ENCODE measurements around the gene SH2D1B.
"Not testable (repeated sequence)": the region's sequence is repeated elsewhere in the genome, so short reads cannot be mapped to it uniquely, and the experiment has no call there.

The SH2D1B gene

DNA sequence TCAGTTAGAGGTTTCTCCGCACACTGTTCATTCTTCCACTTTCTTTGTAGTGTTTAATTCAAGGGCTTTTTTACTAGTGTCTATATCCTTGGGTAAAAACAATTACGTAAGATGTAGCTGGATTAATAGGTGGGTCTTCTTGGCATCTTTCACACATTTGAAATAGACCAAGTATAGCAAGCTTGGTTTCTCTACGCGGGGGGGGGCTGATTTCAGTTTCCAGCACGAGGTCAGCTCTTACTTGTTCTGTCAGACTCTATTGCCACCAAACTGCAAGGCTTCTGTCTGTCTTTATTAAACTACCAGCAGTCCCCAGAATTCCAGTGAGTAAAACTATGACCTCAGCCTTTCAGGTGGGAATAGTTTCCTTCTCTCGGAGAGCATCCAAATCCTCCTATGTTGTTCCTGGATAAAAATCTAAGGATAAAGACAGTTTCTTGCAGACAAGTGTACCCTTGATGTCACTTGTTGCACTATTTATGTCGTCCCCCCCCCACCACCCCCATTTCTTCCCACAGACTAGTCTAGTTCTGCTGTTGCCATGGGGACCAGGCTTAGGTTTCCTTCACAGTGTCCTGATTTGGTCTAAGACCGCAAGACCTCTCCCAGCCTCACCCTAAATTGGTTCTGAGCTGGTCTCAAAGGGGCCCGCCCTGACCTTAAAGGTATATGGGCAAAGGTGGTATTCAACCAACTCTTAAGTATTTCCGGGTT, 52.3 kb downstream of the SH2D1B start:
- no peak for DNase-seq

DNA sequence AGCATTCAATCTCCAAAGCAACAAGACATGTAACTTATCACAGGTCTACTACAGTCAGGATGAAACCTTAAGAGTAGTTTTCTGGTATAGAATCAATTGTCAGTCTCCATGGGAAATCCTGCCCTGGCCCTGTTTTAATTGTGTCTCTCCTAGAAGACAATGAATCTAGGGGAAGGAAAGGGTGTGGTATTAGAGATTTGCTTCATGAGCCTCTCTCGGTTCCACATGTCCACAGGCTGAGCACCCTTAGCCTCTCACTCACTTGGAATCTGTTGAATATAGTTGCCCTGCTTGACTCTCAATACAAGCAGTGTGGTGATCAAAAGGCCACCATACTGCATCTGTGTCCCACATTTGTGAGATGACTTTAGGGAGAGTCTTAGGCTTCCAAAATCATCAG, 53.0 kb downstream of the SH2D1B start:
- no peak for DNase-seq

DNA sequence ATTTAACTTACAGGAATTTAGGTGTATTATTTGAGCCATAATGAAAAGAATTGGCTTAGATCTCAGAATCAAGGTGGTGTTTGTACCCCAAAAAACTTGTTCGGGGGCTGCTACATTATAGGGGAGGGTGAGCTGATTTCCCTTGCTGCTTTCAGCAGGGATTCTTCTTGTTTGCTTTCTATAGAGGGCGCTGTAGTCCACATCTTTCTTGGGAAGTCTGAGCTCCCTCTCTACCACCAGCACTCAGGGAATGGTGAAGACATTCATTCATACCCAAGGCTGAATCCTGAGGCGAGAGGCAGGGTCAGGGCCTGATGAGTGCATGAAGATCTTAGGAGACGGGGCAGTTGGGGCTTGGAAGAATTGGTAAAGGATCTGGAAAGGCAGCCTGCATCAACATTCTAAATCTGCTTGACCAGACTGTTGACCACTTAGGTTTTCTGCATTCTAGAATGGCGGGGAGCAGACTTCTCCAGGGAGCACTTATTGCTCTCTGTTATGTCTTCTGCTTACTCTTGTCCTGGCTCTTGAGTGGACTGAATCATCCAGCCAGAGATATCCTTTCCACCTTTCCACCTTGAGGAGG, 54.2 kb downstream of the SH2D1B start:
- peak; percentile 68 for DNase-seq

DNA sequence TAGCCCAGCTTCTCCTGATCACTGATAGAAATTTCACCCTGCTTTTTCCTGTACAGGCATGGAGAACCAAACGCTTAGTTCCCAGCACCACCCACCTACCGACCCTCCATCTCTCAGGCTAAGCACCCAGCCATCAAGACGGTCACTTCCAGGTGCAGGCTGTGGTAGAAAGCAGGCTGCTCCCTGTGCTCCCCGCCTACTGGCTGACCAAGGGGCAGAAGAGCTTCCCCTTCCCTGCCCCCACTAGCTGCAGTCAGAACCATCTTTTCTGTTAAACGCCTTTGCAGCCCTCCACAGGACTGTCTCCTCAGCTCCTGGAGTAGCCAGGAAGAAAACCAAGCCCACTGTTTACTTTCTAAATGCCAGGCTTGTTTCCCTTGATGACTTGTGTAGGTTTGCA, 58.2 kb downstream of the SH2D1B start:
- no peak for DNase-seq

DNA sequence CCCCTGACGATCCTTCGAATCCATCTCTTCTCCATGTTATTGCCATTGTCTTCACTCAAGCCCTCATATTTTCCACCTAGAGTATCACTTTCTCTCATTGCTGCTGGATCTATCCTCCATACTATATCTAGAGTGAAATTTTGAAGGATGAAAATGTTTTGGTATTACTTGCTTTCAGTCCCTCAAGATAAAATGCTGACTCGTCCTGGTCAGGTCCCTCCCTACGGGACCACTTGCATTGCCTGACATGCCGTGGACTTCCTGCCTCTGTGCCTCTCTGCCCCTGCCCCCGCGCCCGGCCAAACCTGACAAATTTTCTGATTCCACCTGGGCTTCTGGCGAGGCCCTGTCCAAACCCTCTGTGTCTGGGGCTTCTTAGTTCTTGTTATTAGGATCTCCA, 58.9 kb downstream of the SH2D1B start:
- DNase-seq, result no peak

DNA sequence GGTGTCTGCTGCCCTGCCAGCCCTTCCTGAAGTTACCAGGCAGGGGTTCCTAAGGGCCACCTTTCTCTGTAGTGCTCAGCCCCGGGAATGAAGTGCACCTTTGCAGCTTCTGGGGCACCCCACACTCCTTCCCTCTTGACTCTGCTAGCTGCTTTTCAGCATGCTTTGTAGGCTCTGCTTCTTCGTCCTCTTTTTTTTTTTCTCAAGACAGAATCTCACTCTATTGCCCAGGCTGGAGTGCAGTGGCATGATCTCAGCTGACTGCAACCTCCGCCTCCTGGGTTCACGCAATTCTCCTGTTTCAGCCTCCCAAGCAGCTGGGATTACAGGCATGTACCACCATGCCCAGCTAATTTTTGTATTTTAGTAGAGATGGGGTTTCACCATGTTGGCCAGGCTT, 60.1 kb downstream of the SH2D1B start:
- DNase-seq, result not testable (repeated sequence)

DNA sequence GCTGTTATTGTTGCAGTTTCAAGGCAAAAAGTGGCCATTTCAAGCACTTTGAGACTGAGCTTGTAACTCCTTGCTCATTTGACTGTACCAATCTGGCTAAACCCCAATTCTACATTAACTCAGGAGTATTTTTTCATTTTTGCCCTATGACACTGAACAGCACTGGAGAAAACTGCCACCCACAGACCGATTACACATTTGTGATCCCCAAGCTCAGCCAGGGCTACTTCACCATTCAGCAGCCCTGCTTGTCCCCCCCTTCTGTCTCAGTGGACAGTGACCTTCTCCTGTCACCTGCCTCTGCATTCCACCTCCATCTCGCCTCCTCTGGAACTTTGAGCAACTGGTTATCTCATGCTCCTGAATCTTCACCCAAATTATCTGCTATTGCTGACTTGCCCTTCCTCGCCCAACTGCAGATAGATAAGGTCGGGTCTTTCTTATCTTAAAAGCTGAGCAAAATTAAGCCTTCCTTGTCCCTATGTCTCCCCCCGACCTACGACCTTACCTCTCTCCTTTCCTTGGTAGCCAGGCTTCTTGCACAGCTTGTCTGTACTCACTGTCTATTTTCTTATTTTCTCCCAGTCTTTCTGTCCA, 60.6 kb downstream of the SH2D1B start:
- DNase-seq, result no peak

DNA sequence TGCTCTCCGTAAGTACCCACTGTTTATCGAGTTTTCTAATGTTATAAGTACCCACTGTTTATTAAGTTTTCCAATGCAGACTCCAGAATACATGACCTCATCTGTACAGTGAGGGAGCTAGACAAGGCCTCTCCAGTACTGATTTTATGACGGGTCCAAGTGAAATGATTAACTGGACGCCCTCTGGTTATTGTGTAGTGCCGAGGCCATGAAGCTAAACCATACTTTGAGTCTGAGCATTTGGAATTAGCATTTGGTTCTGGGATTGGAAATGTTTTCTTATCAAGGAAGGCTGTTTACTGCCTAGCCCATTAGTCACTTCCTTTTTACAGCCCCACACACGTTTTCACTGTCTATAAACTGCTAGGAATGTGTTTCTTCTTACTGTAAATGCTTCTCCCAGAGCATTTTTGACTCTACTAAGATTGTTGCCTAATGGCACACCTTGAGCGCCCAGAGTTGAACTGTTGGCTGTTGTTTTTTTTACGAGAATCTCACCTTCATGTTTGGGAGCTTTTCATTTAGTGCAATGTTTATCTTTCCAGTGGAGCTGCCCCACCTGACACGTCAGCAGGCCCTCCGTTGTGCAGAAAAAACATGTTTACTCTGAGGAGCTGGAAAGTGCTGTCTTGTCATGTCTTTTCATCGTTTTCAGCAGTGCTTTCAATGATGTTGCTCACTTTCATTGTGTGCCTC, 62.2 kb downstream of the SH2D1B start:
- DNase-seq, result no peak

DNA sequence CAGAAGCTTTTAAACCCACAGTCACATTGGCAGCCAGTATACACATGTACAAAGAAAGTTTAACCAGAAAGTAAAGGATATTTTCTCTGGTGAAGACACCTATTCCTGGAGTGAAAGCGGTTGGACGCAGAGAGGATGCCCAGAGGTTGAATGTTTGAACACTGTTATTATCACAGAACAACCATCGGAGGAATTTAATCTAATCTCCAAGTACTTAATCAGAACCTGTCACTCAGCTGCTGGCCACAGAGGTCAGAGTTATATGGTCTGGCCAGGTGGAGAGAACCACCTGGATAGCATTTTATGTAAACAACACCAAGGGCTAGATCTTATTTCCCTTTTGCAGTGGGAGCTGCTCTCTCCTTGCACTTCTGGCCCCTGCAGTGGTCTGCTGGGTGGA, 64.7 kb downstream of the SH2D1B start:
- DNase-seq, result no peak
